ENCODE measurements around the gene B3GALT6. TPM values are rescaled to one million over a fixed set of nuclear protein-coding genes. Genes with fewer than 3 reads are reported as not detected.

Gene B3GALT6
- total and polyA plus RNA-seq, 2 experiments from 2014 or later = 5.5 to 26.5 TPM

GRCh38 chr1:1273512-1274298 is 41.7 kb downstream of the B3GALT6 start, which contains the start of gene UBE2J2:
UBE2J2 (minus strand) TSS chr1:1273854; CDS start chr1:1267992, 5,862 bp downstream.
- no peaks in the 10 kb centered on the region for H3K27me3 ChIP-seq (ENCODE audit: insufficient read depth)
- ATAC-seq (peak; percentile 90), DNase-seq (ENCODE audit: low spot score) (peak; percentile 96)
- peak within 1 kb of the TSS; percentile 90 for H3K4me3 ChIP-seq
- peaks cover 18% of the 10 kb centered on the region for H4K20me1 ChIP-seq (replicated peaks; ENCODE audit: insufficient read depth)
- no peaks in the 10 kb centered on the region for H3K36me3 ChIP-seq (ENCODE audit: insufficient read depth)
- Mint-ChIP-seq H3K4me3 (peak within 1 kb of the TSS; percentile 88), H3K36me3 (ENCODE audit: low read depth) (peaks cover 11% of the 10 kb centered on the region; the same call in 2 of the 3 replicates), H3K27ac (peak within 1 kb of the TSS; percentile 82), H3K27me3 (ENCODE audit: insufficient read depth, low read depth, poor library complexity) (peaks cover 14% of the 10 kb centered on the region), H3K9me3 (peaks cover 3% of the 10 kb centered on the region; the same call in 1 of the 3 replicates), H3K4me1 (peaks cover 25% of the 10 kb centered on the region)
- no peak within 1 kb of the TSS for H3K27ac ChIP-seq (ENCODE audit: low read depth)
- no peaks in the 10 kb centered on the region for H3K9me2 ChIP-seq (ENCODE audit: insufficient read depth)
- peak within 1 kb of the TSS; percentile 92 for H3K4me2 ChIP-seq
- H3K4me1 ChIP-seq (ENCODE audit: insufficient read depth) = no peaks in the 10 kb centered on the region; the same call in 1 of the 2 replicates
- TF ChIP-seq POLR2AphosphoS5 (IDR thresholded peaks at IDR 0.05; ENCODE audit: low read depth) (peak; percentile 72), ETS1 (IDR thresholded peaks at IDR 0.05) (peak; percentile 88), EZH2phosphoT487 (IDR thresholded peaks at IDR 0.05; ENCODE audit: unreplicated experiment) (no peak), CREB1 (CRISPR knock-in tag; IDR thresholded peaks at IDR 0.05; ENCODE audit: low read depth) (peak; percentile 46; the same call in 1 of the 2 replicates)
- H3F3A ChIP-seq (replicated peaks; ENCODE audit: low read depth) = no peaks in the 10 kb centered on the region
- peak within 1 kb of the TSS; percentile 88 for H2AFZ ChIP-seq
- H3K79me2 ChIP-seq (replicated peaks; ENCODE audit: insufficient read depth) = peaks cover 40% of the 10 kb centered on the region

- H3K4me1 Mint-ChIP-seq = peaks cover 25% of the 10 kb centered on the region
- no peaks in the 10 kb centered on the region for H3K36me3 ChIP-seq (ENCODE audit: insufficient read depth)
- H3K27ac ChIP-seq (ENCODE audit: low read depth) = no peak overlapping the region
- no peaks in the 10 kb centered on the region for H3K9me2 ChIP-seq (ENCODE audit: insufficient read depth)
- H3K27ac Mint-ChIP-seq = no peak overlapping the region
- peaks cover 3% of the 10 kb centered on the region; the same call in 1 of the 3 replicates for H3K9me3 Mint-ChIP-seq
- no peak for DNase-seq (ENCODE audit: low spot score)
- TF ChIP-seq JUNB (IDR thresholded peaks at IDR 0.05; ENCODE audit: unreplicated experiment) = no peak
- TF ChIP-seq STAT1 (IDR thresholded peaks at IDR 0.05; ENCODE audit: unreplicated experiment) = no peak
- TF ChIP-seq EZH2 (IDR thresholded peaks at IDR 0.05; ENCODE audit: low read depth, unreplicated experiment) = no peak
- TF ChIP-seq CREB1 (CRISPR knock-in tag; IDR thresholded peaks at IDR 0.05; ENCODE audit: low read depth) = no peak
- TF ChIP-seq ZNF331 (CRISPR knock-in tag; IDR thresholded peaks at IDR 0.05; ENCODE audit: low read depth) = no peak
- no peak for TF ChIP-seq REST (IDR thresholded peaks at IDR 0.05; ENCODE audit: unreplicated experiment)
- no peak for TF ChIP-seq EZH2phosphoT487 (IDR thresholded peaks at IDR 0.05; ENCODE audit: unreplicated experiment)
- no peak for TF ChIP-seq ZNF114 (CRISPR knock-in tag; IDR thresholded peaks at IDR 0.05)
- TF ChIP-seq POLR2AphosphoS5 (IDR thresholded peaks at IDR 0.05; ENCODE audit: low read depth) = no peak
- TF ChIP-seq ETS1 (IDR thresholded peaks at IDR 0.05) = no peak
- H3K27me3 Mint-ChIP-seq (ENCODE audit: insufficient read depth, low read depth, poor library complexity) = peaks cover 18% of the 10 kb centered on the region
- H3K4me3 Mint-ChIP-seq = peak overlapping the region; percentile 66
- peaks cover 18% of the 10 kb centered on the region for H4K20me1 ChIP-seq (replicated peaks; ENCODE audit: insufficient read depth)
- H3K79me2 ChIP-seq (replicated peaks; ENCODE audit: insufficient read depth) = peaks cover 39% of the 10 kb centered on the region
- H3K4me2 ChIP-seq = peak overlapping the region; percentile 89
- H3K27me3 ChIP-seq (ENCODE audit: insufficient read depth) = no peaks in the 10 kb centered on the region
- peak overlapping the region; percentile 74 for H3K4me3 ChIP-seq
- H3K4me1 ChIP-seq (ENCODE audit: insufficient read depth) = no peaks in the 10 kb centered on the region; the same call in 1 of the 2 replicates
- peak overlapping the region; percentile 88 for H2AFZ ChIP-seq
- no peaks in the 10 kb centered on the region for H3F3A ChIP-seq (replicated peaks; ENCODE audit: low read depth)
- peaks cover 11% of the 10 kb centered on the region; the same call in 2 of the 3 replicates for H3K36me3 Mint-ChIP-seq (ENCODE audit: low read depth)
- ATAC-seq = peak; percentile 71
These were observed 42.4 kb downstream of the B3GALT6 start for GRCh38 chr1:1274299-1274930.

All from GM23338 (cell line).